T-cell (primary cell): ENCODE data around the gene CBX2. TPM values are rescaled to one million over a fixed set of nuclear protein-coding genes. Genes with fewer than 3 reads are reported as not detected.

Experiments used
- ATAC-seq, 4 experiments: fragments of 200-7000 bp in 3 of 4; fragments of 150-1000 bp in 1 of 4; cut with Tn5 transposase; replicated peaks in 1 of 4; 1 replicate in 3 of 4; 2 replicates in 1 of 4; pipeline ENCODE4 v1.10.0; 2021; ENCODE audit warnings: moderate library complexity in 3 of 4, mild to moderate bottlenecking in 2 of 4, moderate number of reproducible peaks in 1 of 4
- CTCF ChIA-PET, 2 donors: fragments of 300-600 bp; sonication (Branson Sonifier 250); formaldehyde crosslinking; loops; one replicate each; lab custom pipeline; 2022; ENCODE audit warnings: antibody characterized with exemption in 2 of 2; lab: Charles Lee
- POLR2A ChIA-PET, 2 donors: fragments of 300-600 bp; sonication (Branson Sonifier 250); formaldehyde crosslinking; loops; one replicate each; lab custom pipeline; 2022; ENCODE audit warnings: antibody characterized with exemption in 2 of 2; lab: Charles Lee
- DNase-seq, 35 experiments: peaks; one replicate each; pipeline versions ENCODE4 v3.0.0 to v3.0.0-alpha.2; 2013 to 2023
- H3K27ac ChIP-seq: one replicate; pipeline ENCODE4 v1.5.1; 2013; ENCODE audit warnings: low read length
- H3K27me3 ChIP-seq, 2 experiments: replicated peaks in 1 of 2; 1 replicate in 1 of 2; 2 replicates in 1 of 2; pipeline versions ENCODE4 v1.6.1 to v1.7.0; 2013; ENCODE audit warnings: low read length in 1 of 2, mixed read lengths in 1 of 2; ENCODE audit not compliant: control insufficient read depth in 2 of 2, insufficient read depth in 2 of 2; ENCODE audit errors: extremely low read depth in 1 of 2
- H3K36me3 ChIP-seq, 2 donors: 1 replicate in 1 of 2; 2 replicates in 1 of 2; pipeline versions ENCODE4 v1.6.1 to v1.7.0; 2013; ENCODE audit warnings: low read length in 1 of 2; ENCODE audit not compliant: control insufficient read depth in 2 of 2, insufficient read depth in 1 of 2; ENCODE audit errors: extremely low read depth in 1 of 2
- H3K4me1 ChIP-seq, 2 experiments: 1 replicate in 1 of 2; 2 replicates in 1 of 2; pipeline versions ENCODE4 v1.6.1 to v1.7.0; 2013; ENCODE audit warnings: low read length in 2 of 2, mixed read lengths in 1 of 2; ENCODE audit not compliant: insufficient read depth in 2 of 2, control insufficient read depth in 1 of 2; ENCODE audit errors: extremely low read depth in 1 of 2
- H3K4me3 ChIP-seq, 2 donors: 1 replicate in 1 of 2; 2 replicates in 1 of 2; pipeline versions ENCODE4 v1.5.1 to v1.7.0; 2013; ENCODE audit warnings: mild to moderate bottlenecking in 2 of 2, low read length in 1 of 2, moderate library complexity in 1 of 2; ENCODE audit not compliant: control insufficient read depth in 1 of 2; ENCODE audit errors: extremely low read depth in 1 of 2
- H3K9me3 ChIP-seq: 2 replicates; pipeline ENCODE4 v1.7.0; 2013
- H3K27ac Mint-ChIP-seq, 2 donors: one replicate each; pipeline ENCODE4 v1.8.0; 2020 to 2021; ENCODE audit warnings: mild to moderate bottlenecking in 2 of 2, mixed read lengths in 2 of 2
- H3K27me3 Mint-ChIP-seq, 2 donors: one replicate each; pipeline ENCODE4 v1.8.0; 2021 to 2022; ENCODE audit warnings: mixed read lengths in 2 of 2
- H3K36me3 Mint-ChIP-seq: one replicate; pipeline ENCODE4 v1.8.0; 2021; ENCODE audit warnings: mixed read lengths
- H3K4me1 Mint-ChIP-seq, 3 donors: one replicate each; pipeline ENCODE4 v1.8.0; 2020 to 2022; ENCODE audit warnings: mixed read lengths in 3 of 3, mild to moderate bottlenecking in 1 of 3
- H3K4me3 Mint-ChIP-seq, 3 donors: one replicate each; pipeline ENCODE4 v1.8.0; 2020 to 2022; ENCODE audit warnings: mild to moderate bottlenecking in 3 of 3, mixed read lengths in 3 of 3, moderate library complexity in 3 of 3
- H3K9me3 Mint-ChIP-seq, 3 donors: one replicate each; pipeline ENCODE4 v1.8.0; 2020 to 2022; ENCODE audit warnings: mixed read lengths in 3 of 3
- WGBS: methylation state at CpG from one replicate; pipeline ENCODE4 v1.1.5; 2013; ENCODE audit warnings: missing lambda C conversion rate; ENCODE audit not compliant: insufficient coverage; 5-methylcytosine and 5-hydroxymethylcytosine counted together
- total RNA-seq, 35 experiments: library from RNA in 6 of 35; stranded (reverse) in 6 of 35; fragments of 120-200 nt in 1 of 35; gene quantifications; one replicate each; pipeline versions ENCODE4 v1.2.1 to v1.2.4 and lab custom pipeline; 2013 to 2026

The CBX2 gene
- total RNA-seq, 5 donors from 2014 or later (not counting 1 experiment from before 2014, with no cell fraction given): 0.43 to 0.79 (median 0.70) TPM

- H3K4me3 Mint-ChIP-seq: no peak overlapping the region
- no peak overlapping the region for H3K4me3 ChIP-seq
- CTCF ChIA-PET: interaction anchor here in 1 of 2 donors (0.5 kb wide), 1 partner anchor 26 kb away, joined by 5 read pairs; no protein-coding TSS in a partner anchor
- H3K27ac Mint-ChIP-seq: no peak overlapping the region
- 94% methylated on average over 28 of the region's 31 CpGs for WGBS
- no peak overlapping the region for H3K27ac ChIP-seq
- H3K4me1 Mint-ChIP-seq: peaks cover 5 to 18% (median 7%) of the 10 kb centered on the region in 3 donors
- H3K4me1 ChIP-seq: peaks cover 17 to 22% of the 10 kb centered on the region in 2 experiments
- H3K36me3 ChIP-seq: peaks cover 0 to 4% of the 10 kb centered on the region in 2 donors
- H3K9me3 ChIP-seq: no peaks in the 10 kb centered on the region
- no peaks in the 10 kb centered on the region for H3K9me3 Mint-ChIP-seq
- peaks cover 46 to 84% of the 10 kb centered on the region in 2 donors for H3K27me3 Mint-ChIP-seq
- H3K36me3 Mint-ChIP-seq: no peaks in the 10 kb centered on the region
- ATAC-seq (no peak), DNase-seq (no peak)
- peaks cover 0 to 91% of the 10 kb centered on the region in 2 experiments for H3K27me3 ChIP-seq
- POLR2A ChIA-PET: no interaction called here
These were observed 6.5 kb downstream of the CBX2 start for GRCh38 chr17:79784353-79785016.

GRCh38 chr17:79785017-79785899, 7.3 kb downstream of the CBX2 start:
- ChIA-PET POLR2A (no interaction called here), CTCF (no interaction called here)
- Histone ChIP-seq H3K36me3 (peaks cover 0 to 4% of the 10 kb centered on the region in 2 donors), H3K27ac (no peak overlapping the region), H3K4me3 (no peak overlapping the region), H3K27me3 (peaks cover 0 to 91% of the 10 kb centered on the region in 2 experiments), H3K9me3 (no peaks in the 10 kb centered on the region), H3K4me1 (peaks cover 14 to 24% of the 10 kb centered on the region in 2 experiments)
- H3K36me3 Mint-ChIP-seq: no peaks in the 10 kb centered on the region
- peaks cover 44 to 79% of the 10 kb centered on the region in 2 donors for H3K27me3 Mint-ChIP-seq
- WGBS: 85% methylated on average over 11 of the region's 17 CpGs
- no peak overlapping the region for H3K27ac Mint-ChIP-seq
- peaks cover 5 to 18% (median 6%) of the 10 kb centered on the region in 3 donors for H3K4me1 Mint-ChIP-seq
- ATAC-seq (no peak), DNase-seq (no peak)
- H3K9me3 Mint-ChIP-seq: no peaks in the 10 kb centered on the region
- H3K4me3 Mint-ChIP-seq: no peak overlapping the region

- Mint-ChIP-seq H3K4me3 (no peak overlapping the region), H3K4me1 (peaks cover 9 to 16% (median 10%) of the 10 kb centered on the region in 3 donors)
- CTCF ChIA-PET: interaction anchor here in 1 of 2 donors (0.5 kb wide), 1 partner anchor 315 kb away, joined by 3 read pairs; the partner anchor contains the start of gene GAA
These were observed 8.2 kb downstream of the CBX2 start for GRCh38 chr17:79785900-79786810.

GRCh38 chr17:79786930-79787643, 9.1 kb downstream of the CBX2 start:
- H3K27me3 ChIP-seq: peaks cover 0 to 91% of the 10 kb centered on the region in 2 experiments
- H3K4me1 Mint-ChIP-seq: peaks cover 7 to 9% (median 8%) of the 10 kb centered on the region in 3 donors
- no peak overlapping the region for H3K4me3 Mint-ChIP-seq
- H3K9me3 Mint-ChIP-seq: no peaks in the 10 kb centered on the region
- H3K4me1 ChIP-seq: peaks cover 5 to 32% of the 10 kb centered on the region in 2 experiments
- ChIA-PET CTCF (interaction anchor here in 1 of 2 donors (0.5 kb wide), 1 partner anchor 314 kb away, joined by 3 read pairs; the partner anchor contains the start of gene GAA), POLR2A (no interaction called here)
- no peaks in the 10 kb centered on the region for H3K36me3 Mint-ChIP-seq
- DNase-seq (no peak), ATAC-seq (no peak)
- peaks cover 0 to 4% of the 10 kb centered on the region in 2 donors for H3K36me3 ChIP-seq
- WGBS: 81% methylated on average over 6 of the region's 12 CpGs
- H3K9me3 ChIP-seq: no peaks in the 10 kb centered on the region
- no peak overlapping the region for H3K27ac Mint-ChIP-seq
- no peak overlapping the region for H3K4me3 ChIP-seq
- no peak overlapping the region for H3K27ac ChIP-seq
- H3K27me3 Mint-ChIP-seq: peaks cover 47 to 77% of the 10 kb centered on the region in 2 donors

More at GRCh38 chr17:79785900-79786810, 8.2 kb downstream of the CBX2 start:
- Histone ChIP-seq H3K27me3 (peaks cover 0 to 91% of the 10 kb centered on the region in 2 experiments), H3K27ac (no peak overlapping the region), H3K9me3 (no peaks in the 10 kb centered on the region), H3K36me3 (peaks cover 0 to 4% of the 10 kb centered on the region in 2 donors), H3K4me1 (peaks cover 9 to 30% of the 10 kb centered on the region in 2 experiments), H3K4me3 (no peak overlapping the region)
- H3K9me3 Mint-ChIP-seq: no peaks in the 10 kb centered on the region
- H3K27ac Mint-ChIP-seq: no peak overlapping the region
- WGBS: 88% methylated on average over 10 of the region's 15 CpGs
- H3K36me3 Mint-ChIP-seq: no peaks in the 10 kb centered on the region
- peaks cover 46 to 79% of the 10 kb centered on the region in 2 donors for H3K27me3 Mint-ChIP-seq
- no peak for DNase-seq
- POLR2A ChIA-PET: no interaction called here
- no peak for ATAC-seq

GRCh38 chr17:79788455-79788854, 10.5 kb downstream of the CBX2 start:
- Histone ChIP-seq H3K27ac (no peak overlapping the region), H3K9me3 (no peaks in the 10 kb centered on the region), H3K4me1 (peaks cover 8 to 33% of the 10 kb centered on the region in 2 experiments), H3K27me3 (peaks cover 0 to 91% of the 10 kb centered on the region in 2 experiments), H3K36me3 (peaks cover 0 to 4% of the 10 kb centered on the region in 2 donors), H3K4me3 (no peak overlapping the region)
- Mint-ChIP-seq H3K27ac (no peak overlapping the region), H3K4me1 (peaks cover 6 to 11% (median 7%) of the 10 kb centered on the region in 3 donors), H3K9me3 (no peaks in the 10 kb centered on the region), H3K4me3 (no peak overlapping the region), H3K36me3 (no peaks in the 10 kb centered on the region), H3K27me3 (peaks cover 42 to 70% of the 10 kb centered on the region in 2 donors)
- DNase-seq (no peak), ATAC-seq (no peak)
- ChIA-PET CTCF (no interaction called here), POLR2A (no interaction called here)
- 61% methylated on average over 2 of the region's 5 CpGs for WGBS
